Mesenteric fat pad (tissue), 1 donor: Measurements from ENCODE around the gene YPEL2. TPM values are rescaled to one million over a fixed set of nuclear protein-coding genes. Genes with fewer than 3 reads are reported as not detected.

ENCODE experiments used
- DNase-seq: peaks from one replicate; pipeline ENCODE4 v3.0.0-alpha.2; 2020; ENCODE audit warnings: low spot score
- microRNA-seq: library from miRNA; unstranded; fragments of <30 nt; microRNA quantifications from one replicate; pipeline ENCODE4 v1.2.0, GENCODE V29; 2020; ENCODE audit warnings: borderline number of aligned reads
- total RNA-seq: library from RNA; stranded (reverse); fragmentation: NEBNext Ultra II Directional; extraction: Animal tissue kit (Norgen Biotek cat#: 25700); gene quantifications from one replicate; pipeline ENCODE4 v1.2.1, GENCODE V29; 2021
- donor health status: DM: yes; HTN: yes; CAD: no.

YPEL2 gene
- total RNA-seq, 1 donor from 2014 or later = 35.5 TPM

DNA sequence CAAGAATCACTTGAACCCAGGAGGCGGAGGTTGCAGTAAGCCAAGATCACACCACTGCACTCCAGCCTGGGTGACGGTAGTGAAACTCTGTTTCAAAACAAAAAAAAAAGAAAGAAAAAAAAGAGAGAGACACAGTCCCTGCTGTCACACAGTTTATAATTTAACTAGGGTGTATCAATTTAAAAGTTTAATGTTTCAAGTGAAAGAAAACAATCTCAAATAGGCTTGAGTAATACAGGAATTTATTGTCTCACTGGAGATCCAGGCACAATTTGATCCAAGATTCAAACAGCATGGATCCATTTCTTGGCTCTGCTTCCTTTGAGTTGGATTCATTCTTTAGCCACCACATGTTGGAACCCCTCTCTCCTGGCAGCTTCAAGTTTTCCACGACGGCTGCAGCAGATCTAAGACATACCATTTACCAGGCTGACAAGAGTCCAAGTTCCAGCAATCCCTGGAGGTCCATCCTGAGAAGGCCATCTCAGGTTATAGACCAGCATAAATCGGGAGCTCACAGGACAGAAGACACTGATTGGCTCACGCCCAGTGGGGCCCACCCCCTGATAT lies 97.5 kb downstream of the YPEL2 start:
- DNase-seq = no peak

DNA sequence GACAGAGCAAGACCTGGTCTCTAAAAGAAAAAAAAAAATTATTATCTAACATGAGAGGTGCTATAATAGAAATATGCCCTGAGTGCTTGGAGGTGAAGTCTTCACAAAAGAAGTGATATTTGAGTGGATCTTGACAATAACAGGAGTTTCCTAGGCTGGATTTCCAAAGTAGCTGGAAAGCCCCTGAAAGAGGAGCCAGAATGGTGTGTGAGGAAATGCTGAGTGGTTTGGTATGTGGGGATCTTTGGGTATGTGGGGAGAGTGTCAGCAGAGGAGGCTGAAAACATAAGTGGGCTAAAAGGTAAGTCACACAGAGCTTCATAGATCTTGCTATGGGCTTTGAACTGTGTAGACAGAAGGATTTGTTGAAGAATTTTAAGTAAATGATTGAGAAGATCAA lies 100.1 kb downstream of the YPEL2 start:
- no peak for DNase-seq

- DNase-seq = no peak
Observed at GRCh38 chr17:59432657-59433056, 101.2 kb downstream of the YPEL2 start.

GRCh38 chr17:59433586-59433985 lies 102.1 kb downstream of the YPEL2 start:
- DNase-seq = no peak

DNA sequence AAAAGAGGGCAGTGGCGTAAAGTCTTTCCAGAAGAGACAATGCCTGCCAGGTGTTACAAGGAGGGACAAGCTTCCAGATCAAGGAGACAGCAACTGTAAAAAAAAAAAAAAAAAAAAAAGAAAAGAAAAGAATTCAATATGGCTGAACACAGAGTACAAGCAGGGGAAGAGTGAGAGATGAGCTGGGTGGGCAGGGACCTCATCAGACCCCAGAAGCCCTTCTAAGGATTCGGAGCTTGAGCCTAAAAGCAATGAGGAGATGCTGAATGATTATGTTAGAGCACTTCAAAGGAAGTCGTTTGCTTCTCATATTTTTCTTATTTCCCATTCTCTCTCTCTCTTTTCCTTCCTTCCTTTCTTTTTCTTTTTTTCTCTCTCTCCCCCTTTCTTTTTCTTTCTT lies 103.0 kb downstream of the YPEL2 start:
- no peak for DNase-seq

GRCh38 chr17:59435238-59435637 lies 103.8 kb downstream of the YPEL2 start:
- DNase-seq = no peak

DNA sequence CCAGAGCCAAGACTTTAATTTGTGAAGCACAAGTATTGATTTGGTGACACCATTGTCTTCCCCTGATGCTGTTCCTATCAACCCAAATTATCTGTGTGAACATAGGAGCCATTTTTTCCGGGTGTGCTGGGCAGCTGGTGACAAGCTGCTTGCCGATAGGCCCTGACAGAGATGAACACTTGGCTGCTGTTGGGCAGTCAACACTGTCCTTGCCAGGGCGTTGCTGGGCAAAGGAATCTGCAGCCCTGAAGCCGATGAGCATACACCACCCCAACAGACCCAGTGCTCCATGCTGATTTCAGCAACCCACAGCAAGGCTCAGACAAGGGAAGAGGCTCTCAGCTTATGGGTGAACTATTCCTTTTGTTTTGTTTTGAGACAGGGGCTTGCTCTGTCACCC lies 105.4 kb downstream of the YPEL2 start:
- DNase-seq = no peak

- no peak for DNase-seq
Observed at GRCh38 chr17:59437791-59438281, 106.4 kb downstream of the YPEL2 start.

GRCh38 chr17:59439262-59439661 lies 107.8 kb downstream of the YPEL2 start:
- no peak for DNase-seq

GRCh38 chr17:59439741-59440211 lies 108.3 kb downstream of the YPEL2 start:
- no peak for DNase-seq

GRCh38 chr17:59440757-59441463 lies 109.5 kb downstream of the YPEL2 start:
- DNase-seq = no peak

DNA sequence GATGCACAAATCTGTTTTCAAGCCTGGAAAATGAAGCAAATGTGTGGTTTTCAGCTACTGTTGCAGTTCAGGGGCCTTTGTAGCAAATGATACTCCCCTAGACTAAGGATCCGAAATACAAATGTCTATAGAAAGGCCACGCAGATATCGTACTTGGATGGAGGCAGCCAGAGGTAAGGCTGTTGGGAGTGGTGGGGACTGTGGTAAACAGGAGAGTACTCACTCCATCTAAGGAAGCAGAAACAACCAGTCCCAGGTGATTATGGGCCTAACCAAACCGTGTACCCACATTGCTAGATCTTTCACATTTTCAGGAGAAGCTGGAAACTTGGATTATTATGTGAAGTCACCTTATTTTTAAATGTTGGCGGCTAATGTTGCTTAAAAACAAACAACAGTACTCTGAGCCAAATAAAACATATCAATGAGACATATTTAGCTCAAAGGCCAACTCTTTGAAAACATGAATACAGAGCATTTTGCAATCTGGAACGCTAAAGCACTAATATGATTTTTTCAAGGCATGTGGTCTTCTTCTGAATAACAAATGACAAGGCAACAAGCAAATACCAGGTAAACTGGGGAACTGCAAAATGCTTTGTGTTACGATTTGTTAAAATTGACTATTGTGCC lies 110.1 kb downstream of the YPEL2 start:
- DNase-seq = no peak

GRCh38 chr17:59443106-59443505 lies 111.7 kb downstream of the YPEL2 start:
- no peak for DNase-seq

Small RNAs within 50 kb of the gene (microRNA-seq; reads per million reads assigned to microRNA genes)
- gene MIR4729 = not detected

Other genes with a start within 250 kb of the YPEL2 start
- gene TRIM37, start 224.8 kb upstream of the YPEL2 start, total RNA-seq = 16.0 TPM
- gene SKA2, start 176.5 kb upstream of the YPEL2 start, total RNA-seq = 21.2 TPM
- gene PRR11, start 175.9 kb upstream of the YPEL2 start, total RNA-seq = 2.9 TPM
- gene SMG8, start 121.6 kb upstream of the YPEL2 start, total RNA-seq = 9.0 TPM
- gene GDPD1, start 111.1 kb upstream of the YPEL2 start, total RNA-seq = 1.2 TPM
- 21.3 TPM for gene DHX40, start 234.0 kb downstream of the YPEL2 start, total RNA-seq